HepG2 (cell line): ENCODE measurements around the gene COQ7. TPM values are rescaled to one million over a fixed set of nuclear protein-coding genes. Genes with fewer than 3 reads are reported as not detected.
A peak's percentile ranks its signal among the peaks of the same experiment; 100 is the strongest.

Experiments
- CHD4 ChIP-seq: fragments of 200-600 bp; sonication (generic); IDR thresholded peaks from 2 replicates; pipeline ENCODE4 v1.7.0; 2017; ENCODE audit warnings: mild to moderate bottlenecking, low read length, borderline replicate concordance
- CREB1 ChIP-seq, 2 experiments: fragments of 450-650 bp in 1 of 2; IDR thresholded peaks; 2 replicates each; pipeline ENCODE4 v1.6.1; 2016 to 2017; ENCODE audit warnings: control low read depth in 1 of 2, mild to moderate bottlenecking in 1 of 2, missing compliant biosample characterization in 1 of 2, missing genetic modification characterization in 1 of 2
- ETV5 ChIP-seq: IDR thresholded peaks from 2 replicates; pipeline ENCODE4 v1.6.1; 2018; ENCODE audit warnings: missing biosample characterization, missing genetic modification reagents, inconsistent platforms, borderline replicate concordance
- RBM39 ChIP-seq: fragments of 200-400 bp; formaldehyde crosslinking; IDR thresholded peaks from one replicate; pipeline ENCODE4 v1.6.1; 2018; ENCODE audit warnings: antibody characterized with exemption, mild to moderate bottlenecking, low read depth, low read length; ENCODE audit not compliant: poor library complexity, severe bottlenecking
- TBP ChIP-seq: sonication (generic); formaldehyde crosslinking; IDR thresholded peaks from 2 replicates; pipeline ENCODE4 v1.5.0; 2020; ENCODE audit warnings: missing genetic modification reagents
- ZNF670 ChIP-seq: sonication (generic); formaldehyde crosslinking; IDR thresholded peaks from 2 replicates; pipeline ENCODE4 v1.8.0; 2022; ENCODE audit warnings: mild to moderate bottlenecking, missing genetic modification reagents, borderline replicate concordance
- polyA plus RNA-seq, 8 experiments: library from polyadenylated mRNA; depleted of rRNA in 3 of 8; stranded (reverse) in 7 of 8; unstranded in 1 of 8; fragments of >200 nt; fragmentation: Illumina TruSeq in 4 of 8; extraction: Trizol in 4 of 8; gene quantifications; 2 replicates each; pipeline versions ENCODE4 v1.2.1 to v1.2.3, GENCODE V29; 2011 to 2016; ENCODE audit warnings: low read depth in 4 of 8, missing spikeins in 1 of 8, mixed read lengths in 1 of 8; ENCODE audit not compliant: insufficient read depth in 1 of 8
- total RNA-seq, 5 experiments: library from RNA; depleted of rRNA; stranded (reverse); fragments of >200 nt; fragmentation: Illumina TruSeq; extraction: Trizol; gene quantifications; 2 replicates each; pipeline ENCODE4 v1.2.3, GENCODE V29; 2016; ENCODE audit warnings: low read depth in 1 of 5
- TF ChIP-seq, protein P1 (sequence below): IDR thresholded peaks from 2 replicates; pipeline ENCODE4 v1.6.1; 2016; ENCODE audit warnings: mild to moderate bottlenecking
- TF ChIP-seq, protein P2 (sequence below): IDR thresholded peaks from 2 replicates; pipeline ENCODE4 v1.6.1; 2016; ENCODE audit warnings: low read depth, control low read depth
- TF ChIP-seq, protein P3 (sequence below): sonication (generic); formaldehyde crosslinking; IDR thresholded peaks from 2 replicates; pipeline ENCODE4 v1.8.0; 2022; ENCODE audit warnings: mild to moderate bottlenecking, missing genetic modification reagents, moderate library complexity
- TF ChIP-seq, protein P4 (sequence below), 2 experiments: sonication (generic) in 1 of 2; formaldehyde crosslinking in 1 of 2; IDR thresholded peaks; 2 replicates each; pipeline versions ENCODE4 v1.5.1 to v1.6.1; 2011 to 2020; ENCODE audit warnings: borderline replicate concordance in 1 of 2, low read depth in 1 of 2, low read length in 1 of 2, mild to moderate bottlenecking in 1 of 2, missing genetic modification reagents in 1 of 2, moderate library complexity in 1 of 2
- TF ChIP-seq, protein P5 (sequence below): fragments of 450-650 bp; IDR thresholded peaks from 2 replicates; pipeline ENCODE4 v1.6.1; 2017; ENCODE audit warnings: mild to moderate bottlenecking
- TF ChIP-seq, protein P6 (sequence below): fragments of 450-650 bp; IDR thresholded peaks from 2 replicates; pipeline ENCODE4 v1.6.1; 2016
- TF ChIP-seq, protein P7 (sequence below): sonication (generic); formaldehyde crosslinking; IDR thresholded peaks from 2 replicates; pipeline ENCODE4 v1.4.0; 2020; ENCODE audit warnings: mild to moderate bottlenecking, missing genetic modification reagents

The COQ7 gene
- total and polyA plus RNA-seq, 2 of the 13 experiments (the other 11 are each of a cell fraction or from before 2014, with no cell fraction given), result 20.1 to 45.7 TPM

DNA sequence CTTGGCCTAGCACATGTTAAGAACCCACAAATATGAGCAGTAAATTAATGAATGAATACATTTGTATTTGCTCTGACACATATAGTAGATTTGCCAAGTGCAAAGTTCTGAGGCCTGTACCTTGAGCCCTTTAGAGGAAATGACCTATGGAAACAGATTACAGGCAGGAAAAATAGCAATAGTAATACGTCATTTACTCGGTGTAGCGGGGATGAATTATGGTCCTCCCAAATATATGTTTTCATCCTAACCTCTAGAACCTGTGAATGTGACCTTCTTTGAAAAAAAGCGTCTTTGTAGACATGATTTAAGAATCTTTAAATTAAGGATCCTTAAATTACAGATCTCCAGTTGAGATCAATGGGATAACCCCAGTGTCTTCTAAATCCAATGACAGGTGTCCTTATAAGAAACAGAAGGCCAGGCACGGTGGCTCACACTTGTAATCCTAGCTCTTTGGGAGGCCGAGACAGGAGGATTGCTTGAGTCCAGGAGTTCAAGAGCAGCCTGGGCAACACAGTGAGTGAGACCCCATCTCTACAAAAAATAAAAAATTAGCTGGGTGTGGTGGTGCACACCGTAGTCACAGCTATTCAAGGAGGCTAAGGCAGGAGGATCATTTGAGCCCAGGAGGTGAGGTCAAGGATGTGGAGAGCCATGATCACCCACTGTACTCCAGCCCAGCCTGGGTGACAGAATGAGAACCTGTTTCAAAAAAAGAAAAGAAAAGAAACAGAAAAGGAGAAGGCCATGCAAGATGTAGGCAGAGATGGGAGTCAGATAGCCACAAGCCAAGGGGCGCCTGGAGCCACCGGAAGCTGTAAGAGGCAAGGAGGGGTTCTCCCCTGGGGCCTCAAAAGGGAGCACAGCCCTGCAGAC, 41.2 kb downstream of the COQ7 start (continued):
- TF ChIP-seq, protein P1, sequence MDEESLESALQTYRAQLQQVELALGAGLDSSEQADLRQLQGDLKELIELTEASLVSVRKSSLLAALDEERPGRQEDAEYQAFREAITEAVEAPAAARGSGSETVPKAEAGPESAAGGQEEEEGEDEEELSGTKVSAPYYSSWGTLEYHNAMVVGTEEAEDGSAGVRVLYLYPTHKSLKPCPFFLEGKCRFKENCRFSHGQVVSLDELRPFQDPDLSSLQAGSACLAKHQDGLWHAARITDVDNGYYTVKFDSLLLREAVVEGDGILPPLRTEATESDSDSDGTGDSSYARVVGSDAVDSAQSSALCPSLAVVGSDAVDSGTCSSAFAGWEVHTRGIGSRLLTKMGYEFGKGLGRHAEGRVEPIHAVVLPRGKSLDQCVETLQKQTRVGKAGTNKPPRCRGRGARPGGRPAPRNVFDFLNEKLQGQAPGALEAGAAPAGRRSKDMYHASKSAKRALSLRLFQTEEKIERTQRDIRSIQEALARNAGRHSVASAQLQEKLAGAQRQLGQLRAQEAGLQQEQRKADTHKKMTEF (CRISPR knock-in tag), result peak; percentile 6; the same call in 1 of the 2 replicates
- TF ChIP-seq, protein P2, sequence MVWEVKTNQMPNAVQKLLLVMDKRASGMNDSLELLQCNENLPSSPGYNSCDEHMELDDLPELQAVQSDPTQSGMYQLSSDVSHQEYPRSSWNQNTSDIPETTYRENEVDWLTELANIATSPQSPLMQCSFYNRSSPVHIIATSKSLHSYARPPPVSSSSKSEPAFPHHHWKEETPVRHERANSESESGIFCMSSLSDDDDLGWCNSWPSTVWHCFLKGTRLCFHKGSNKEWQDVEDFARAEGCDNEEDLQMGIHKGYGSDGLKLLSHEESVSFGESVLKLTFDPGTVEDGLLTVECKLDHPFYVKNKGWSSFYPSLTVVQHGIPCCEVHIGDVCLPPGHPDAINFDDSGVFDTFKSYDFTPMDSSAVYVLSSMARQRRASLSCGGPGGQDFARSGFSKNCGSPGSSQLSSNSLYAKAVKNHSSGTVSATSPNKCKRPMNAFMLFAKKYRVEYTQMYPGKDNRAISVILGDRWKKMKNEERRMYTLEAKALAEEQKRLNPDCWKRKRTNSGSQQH (CRISPR knock-in tag), result no peak
- TF ChIP-seq, protein P3, sequence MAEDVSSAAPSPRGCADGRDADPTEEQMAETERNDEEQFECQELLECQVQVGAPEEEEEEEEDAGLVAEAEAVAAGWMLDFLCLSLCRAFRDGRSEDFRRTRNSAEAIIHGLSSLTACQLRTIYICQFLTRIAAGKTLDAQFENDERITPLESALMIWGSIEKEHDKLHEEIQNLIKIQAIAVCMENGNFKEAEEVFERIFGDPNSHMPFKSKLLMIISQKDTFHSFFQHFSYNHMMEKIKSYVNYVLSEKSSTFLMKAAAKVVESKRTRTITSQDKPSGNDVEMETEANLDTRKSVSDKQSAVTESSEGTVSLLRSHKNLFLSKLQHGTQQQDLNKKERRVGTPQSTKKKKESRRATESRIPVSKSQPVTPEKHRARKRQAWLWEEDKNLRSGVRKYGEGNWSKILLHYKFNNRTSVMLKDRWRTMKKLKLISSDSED (CRISPR knock-in tag), result no peak
- TF ChIP-seq, protein P4, sequence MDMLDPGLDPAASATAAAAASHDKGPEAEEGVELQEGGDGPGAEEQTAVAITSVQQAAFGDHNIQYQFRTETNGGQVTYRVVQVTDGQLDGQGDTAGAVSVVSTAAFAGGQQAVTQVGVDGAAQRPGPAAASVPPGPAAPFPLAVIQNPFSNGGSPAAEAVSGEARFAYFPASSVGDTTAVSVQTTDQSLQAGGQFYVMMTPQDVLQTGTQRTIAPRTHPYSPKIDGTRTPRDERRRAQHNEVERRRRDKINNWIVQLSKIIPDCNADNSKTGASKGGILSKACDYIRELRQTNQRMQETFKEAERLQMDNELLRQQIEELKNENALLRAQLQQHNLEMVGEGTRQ (IDR thresholded peaks at IDR 0.05; ENCODE audit: low read depth, low read length), result no peak
- TF ChIP-seq, protein P4 (CRISPR knock-in tag; IDR thresholded peaks at IDR 0.05; ENCODE audit: borderline replicate concordance), result peak; percentile 24; the same call in 1 of the 2 replicates
- TF ChIP-seq ETV5 (CRISPR knock-in tag) (peak; percentile 72), ZNF670 (CRISPR knock-in tag) (peak; percentile 77), CREB1 (IDR thresholded peaks at IDR 0.05) (peak; percentile 92), CREB1 (CRISPR knock-in tag; IDR thresholded peaks at IDR 0.05) (peak; percentile 81), TBP (no peak), RBM39 (no peak), CHD4 (0 out of 2 replicates have a peak, but pooled peaks have one; percentile 67)
- TF ChIP-seq, protein P5, sequence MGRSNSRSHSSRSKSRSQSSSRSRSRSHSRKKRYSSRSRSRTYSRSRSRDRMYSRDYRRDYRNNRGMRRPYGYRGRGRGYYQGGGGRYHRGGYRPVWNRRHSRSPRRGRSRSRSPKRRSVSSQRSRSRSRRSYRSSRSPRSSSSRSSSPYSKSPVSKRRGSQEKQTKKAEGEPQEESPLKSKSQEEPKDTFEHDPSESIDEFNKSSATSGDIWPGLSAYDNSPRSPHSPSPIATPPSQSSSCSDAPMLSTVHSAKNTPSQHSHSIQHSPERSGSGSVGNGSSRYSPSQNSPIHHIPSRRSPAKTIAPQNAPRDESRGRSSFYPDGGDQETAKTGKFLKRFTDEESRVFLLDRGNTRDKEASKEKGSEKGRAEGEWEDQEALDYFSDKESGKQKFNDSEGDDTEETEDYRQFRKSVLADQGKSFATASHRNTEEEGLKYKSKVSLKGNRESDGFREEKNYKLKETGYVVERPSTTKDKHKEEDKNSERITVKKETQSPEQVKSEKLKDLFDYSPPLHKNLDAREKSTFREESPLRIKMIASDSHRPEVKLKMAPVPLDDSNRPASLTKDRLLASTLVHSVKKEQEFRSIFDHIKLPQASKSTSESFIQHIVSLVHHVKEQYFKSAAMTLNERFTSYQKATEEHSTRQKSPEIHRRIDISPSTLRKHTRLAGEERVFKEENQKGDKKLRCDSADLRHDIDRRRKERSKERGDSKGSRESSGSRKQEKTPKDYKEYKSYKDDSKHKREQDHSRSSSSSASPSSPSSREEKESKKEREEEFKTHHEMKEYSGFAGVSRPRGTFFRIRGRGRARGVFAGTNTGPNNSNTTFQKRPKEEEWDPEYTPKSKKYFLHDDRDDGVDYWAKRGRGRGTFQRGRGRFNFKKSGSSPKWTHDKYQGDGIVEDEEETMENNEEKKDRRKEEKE, result no peak
- TF ChIP-seq, protein P6, sequence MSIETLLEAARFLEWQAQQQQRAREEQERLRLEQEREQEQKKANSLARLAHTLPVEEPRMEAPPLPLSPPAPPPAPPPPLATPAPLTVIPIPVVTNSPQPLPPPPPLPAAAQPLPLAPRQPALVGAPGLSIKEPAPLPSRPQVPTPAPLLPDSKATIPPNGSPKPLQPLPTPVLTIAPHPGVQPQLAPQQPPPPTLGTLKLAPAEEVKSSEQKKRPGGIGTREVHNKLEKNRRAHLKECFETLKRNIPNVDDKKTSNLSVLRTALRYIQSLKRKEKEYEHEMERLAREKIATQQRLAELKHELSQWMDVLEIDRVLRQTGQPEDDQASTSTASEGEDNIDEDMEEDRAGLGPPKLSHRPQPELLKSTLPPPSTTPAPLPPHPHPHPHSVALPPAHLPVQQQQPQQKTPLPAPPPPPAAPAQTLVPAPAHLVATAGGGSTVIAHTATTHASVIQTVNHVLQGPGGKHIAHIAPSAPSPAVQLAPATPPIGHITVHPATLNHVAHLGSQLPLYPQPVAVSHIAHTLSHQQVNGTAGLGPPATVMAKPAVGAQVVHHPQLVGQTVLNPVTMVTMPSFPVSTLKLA, result 0 out of 2 replicates have a peak, but pooled peaks have one; percentile 47
- TF ChIP-seq, protein P7, sequence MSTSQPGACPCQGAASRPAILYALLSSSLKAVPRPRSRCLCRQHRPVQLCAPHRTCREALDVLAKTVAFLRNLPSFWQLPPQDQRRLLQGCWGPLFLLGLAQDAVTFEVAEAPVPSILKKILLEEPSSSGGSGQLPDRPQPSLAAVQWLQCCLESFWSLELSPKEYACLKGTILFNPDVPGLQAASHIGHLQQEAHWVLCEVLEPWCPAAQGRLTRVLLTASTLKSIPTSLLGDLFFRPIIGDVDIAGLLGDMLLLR (CRISPR knock-in tag), result 0 out of 2 replicates have a peak, but pooled peaks have one; percentile 43
